HG03457 (cell line): ENCODE results near the gene VWC2L.

Experiments used
- ATAC-seq: cut with Tn5 transposase; IDR thresholded peaks from one replicate; pipeline ENCODE4 v1.9.1; 2021; ENCODE audit warnings: moderate number of reproducible peaks; ENCODE audit not compliant: unreplicated experiment

Gene VWC2L

DNA sequence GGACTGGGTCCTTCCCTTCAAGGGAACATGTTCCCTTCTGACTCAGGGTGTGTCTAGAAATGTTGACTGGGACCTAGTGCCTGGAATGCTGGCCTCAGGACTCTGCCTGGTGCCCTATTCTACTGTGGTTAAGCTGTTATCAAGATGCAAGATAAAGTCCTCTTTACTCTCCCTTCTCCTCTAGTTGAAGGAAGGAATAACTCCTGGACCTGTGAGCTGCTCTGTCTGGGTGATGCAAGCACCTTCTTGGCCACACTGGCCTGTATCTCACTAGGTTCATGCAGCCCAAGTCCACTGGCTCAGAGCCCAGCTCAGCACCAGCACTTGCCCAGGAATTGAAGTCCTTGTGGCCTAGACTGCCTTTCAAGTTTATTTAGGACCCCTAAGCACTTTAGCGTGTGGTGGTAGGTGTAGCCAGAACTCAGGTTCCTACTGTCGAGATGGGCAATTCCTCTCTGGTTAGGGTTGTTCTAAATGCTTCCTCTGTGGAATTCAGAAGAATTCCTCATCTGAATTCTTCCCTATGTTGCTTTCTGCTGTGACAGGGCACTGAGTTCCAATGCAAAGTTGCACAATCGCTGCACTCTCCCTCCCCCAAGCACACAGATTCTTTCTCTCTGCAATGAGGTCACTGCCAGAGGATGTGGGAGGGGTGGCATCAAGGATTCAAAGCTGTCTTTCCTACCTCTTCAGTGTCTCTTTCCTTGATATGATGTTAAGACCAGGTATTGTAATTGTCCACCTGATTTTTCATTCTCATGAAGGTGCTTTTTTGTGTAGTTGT is 54.7 kb downstream of the VWC2L start:
- no peak for ATAC-seq

- ATAC-seq = no peak
These were observed 58.9 kb downstream of the VWC2L start for GRCh38 chr2:214469728-214470127.

- ATAC-seq = no peak
These were observed 60.5 kb downstream of the VWC2L start for GRCh38 chr2:214471382-214471781.

DNA sequence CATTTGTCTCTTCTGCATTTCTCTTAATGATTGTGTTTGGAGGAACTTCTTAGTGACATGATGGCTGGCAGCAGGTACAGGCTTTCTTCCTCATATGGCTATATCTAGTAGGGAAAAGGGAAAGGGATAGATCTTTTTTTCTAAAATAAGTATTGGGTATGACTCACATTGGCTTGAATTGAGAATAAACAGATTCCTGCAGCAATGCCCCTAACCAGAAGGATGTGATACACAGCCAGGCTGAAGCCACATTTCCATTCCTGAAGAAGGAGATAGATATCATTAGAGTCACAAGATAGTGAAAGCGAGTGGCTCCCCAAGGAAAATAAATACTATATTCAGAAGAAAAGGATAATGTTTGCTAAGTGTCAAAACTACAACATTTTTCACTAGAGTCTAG is 61.1 kb downstream of the VWC2L start:
- no peak for ATAC-seq

DNA sequence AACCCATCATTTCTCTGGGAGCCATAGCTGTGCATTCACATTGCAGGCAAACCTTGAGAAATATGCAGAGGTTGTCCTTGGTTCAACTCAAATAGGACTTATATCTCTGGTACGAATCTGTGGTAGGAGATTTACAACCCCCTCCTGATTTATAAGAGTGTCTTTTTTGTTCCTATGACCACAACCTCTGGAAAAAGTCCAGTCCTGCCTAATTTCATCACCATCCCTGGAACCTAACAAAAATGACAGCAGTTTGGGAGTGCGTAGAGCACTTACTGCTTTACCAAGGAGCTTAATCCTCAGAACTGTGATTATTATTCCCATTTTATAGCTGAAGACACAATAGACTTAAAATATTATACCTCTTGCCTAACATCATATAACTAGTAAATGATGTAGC is 66.5 kb downstream of the VWC2L start:
- ATAC-seq = no peak

DNA sequence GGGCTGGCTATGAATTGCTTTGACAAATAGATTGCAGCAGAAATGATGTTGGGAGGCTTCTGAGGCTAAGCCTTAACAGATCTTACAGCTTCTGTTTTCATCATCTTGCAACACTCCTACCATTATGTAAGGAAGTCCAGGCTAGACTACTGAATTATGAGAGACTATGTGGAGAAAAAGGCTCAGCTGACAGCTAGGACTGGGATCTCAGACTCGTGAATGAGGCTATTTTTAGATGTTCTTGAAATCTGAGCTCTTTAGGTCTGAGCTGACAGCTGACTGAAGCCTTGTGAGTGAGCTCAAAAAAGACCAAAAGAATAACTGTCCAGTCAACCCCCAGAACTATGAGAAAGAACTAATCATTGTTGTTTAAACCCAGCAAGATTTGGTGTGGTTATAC is 70.3 kb downstream of the VWC2L start:
- no peak for ATAC-seq

DNA sequence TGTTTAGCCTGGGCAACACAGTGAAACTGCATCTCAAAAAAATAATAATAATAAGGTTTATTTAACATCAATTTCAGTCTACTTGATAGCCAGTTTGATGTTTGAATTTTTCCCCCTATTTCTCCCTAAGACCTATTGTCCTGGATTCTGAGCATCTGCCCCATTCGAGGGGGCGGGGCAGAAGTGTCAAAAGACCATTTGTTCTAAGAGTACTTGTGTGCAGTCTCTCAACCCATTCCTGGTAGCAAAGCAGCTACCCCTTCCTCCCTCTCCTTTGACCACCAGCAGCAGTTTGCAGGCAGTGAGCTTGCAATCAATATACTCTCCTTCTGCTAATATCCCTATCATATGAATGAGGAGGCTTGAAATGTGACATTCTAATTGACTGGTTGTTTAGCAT is 71.9 kb downstream of the VWC2L start:
- ATAC-seq = no peak

GRCh38 chr2:214484239-214484638 is 73.4 kb downstream of the VWC2L start:
- ATAC-seq = no peak

DNA sequence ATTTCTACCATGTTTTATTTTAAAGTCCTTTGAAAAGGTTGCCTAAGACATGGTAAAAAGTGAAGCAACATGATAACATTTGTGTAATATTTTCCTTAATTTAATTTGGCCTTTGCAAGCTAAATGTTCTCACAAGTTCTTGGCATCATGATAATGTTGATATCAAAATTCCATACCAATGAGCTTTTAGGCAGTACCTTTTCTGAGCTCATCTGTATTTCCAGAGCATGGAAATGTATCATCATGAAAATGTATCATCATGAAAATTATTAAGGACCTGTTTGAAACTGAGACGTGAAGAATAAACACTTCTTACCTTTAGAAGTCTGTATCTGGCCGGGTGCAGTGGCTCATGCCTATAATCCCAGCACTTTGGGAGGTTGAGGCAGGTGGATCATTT is 73.8 kb downstream of the VWC2L start:
- ATAC-seq = no peak

DNA sequence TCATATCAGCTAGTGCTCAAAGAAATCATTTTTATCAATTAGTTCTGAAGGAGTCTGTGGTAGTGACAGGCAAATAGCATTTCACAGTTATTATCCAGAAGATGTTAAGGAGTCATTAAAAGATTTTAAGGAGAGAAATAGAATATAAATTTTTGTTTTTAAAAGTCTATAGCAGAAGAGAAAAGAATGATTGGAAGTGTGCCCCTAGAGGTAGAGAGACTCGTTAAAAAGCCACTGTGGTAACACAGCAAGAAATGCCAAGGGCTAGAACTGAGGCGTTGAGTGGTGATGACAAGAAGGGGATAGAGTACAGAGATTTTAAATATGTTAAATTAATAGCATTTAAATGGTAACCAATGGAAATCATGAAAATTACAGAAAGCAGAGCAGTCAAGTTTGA is 78.3 kb downstream of the VWC2L start:
- ATAC-seq = no peak

GRCh38 chr2:214489702-214490101 is 78.8 kb downstream of the VWC2L start:
- no peak for ATAC-seq

DNA sequence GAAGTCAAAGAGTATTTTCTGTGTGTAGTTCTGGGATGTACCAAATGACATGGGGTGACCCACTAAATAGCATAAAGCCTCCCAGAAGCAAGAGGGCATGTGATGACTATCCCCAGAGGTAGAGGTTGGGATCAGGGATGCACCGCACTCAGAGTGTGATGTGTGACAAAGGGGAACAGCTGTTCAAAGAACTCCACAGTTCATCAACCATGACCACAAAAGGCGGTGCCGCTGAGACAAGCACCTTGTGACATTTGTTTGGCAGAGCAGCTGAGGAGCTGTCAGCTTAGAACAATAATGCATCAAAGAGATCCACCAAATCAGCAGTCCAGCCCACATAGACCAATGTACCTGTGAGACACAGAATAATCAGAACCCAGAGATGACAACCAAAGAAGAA is 81.3 kb downstream of the VWC2L start:
- peak; percentile 66 for ATAC-seq

GRCh38 chr2:214492608-214493007 is 81.8 kb downstream of the VWC2L start:
- ATAC-seq = no peak

- ATAC-seq = no peak
These were observed 86.6 kb downstream of the VWC2L start for GRCh38 chr2:214497489-214497888.

DNA sequence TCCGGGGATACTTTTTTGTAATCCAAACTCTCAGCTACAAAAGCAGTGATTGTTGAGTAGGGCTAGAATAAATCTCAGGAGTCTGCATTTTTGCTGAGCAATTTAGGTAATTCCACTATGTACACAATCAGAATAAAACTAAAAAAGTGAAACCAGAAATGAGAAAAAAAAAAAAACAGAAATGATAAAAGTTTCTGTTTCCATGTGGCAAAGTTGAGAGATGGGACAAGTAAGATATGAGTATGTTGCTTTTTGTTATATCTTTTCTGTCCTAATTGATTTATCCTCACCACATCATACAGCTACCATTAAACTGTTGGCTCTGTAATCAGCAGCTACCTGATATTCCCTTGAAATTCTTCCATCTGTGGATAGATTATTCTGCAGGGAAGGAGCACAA is 92.7 kb downstream of the VWC2L start:
- ATAC-seq = no peak

GRCh38 chr2:214504599-214505376 is 93.9 kb downstream of the VWC2L start:
- ATAC-seq = no peak

GRCh38 chr2:214507032-214507431 is 96.2 kb downstream of the VWC2L start:
- ATAC-seq = no peak

DNA sequence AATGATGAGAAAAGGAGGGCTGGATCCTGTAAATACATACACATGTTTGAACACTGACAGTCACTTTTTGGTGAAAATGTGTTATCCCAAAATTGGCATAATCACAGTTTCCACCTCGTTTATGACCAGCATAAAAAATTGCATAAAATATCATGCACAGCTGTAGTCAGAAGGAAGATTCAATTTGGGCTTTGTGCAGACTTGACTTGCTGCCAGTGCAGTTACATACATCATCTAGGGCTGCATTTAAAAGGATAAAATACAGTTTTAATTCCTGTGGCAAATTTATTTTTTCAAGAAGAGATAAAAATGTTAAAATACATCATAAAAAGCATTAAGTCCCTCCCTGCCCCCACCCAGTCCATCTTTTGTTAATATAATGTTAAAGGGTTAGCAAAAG is 103.8 kb downstream of the VWC2L start:
- ATAC-seq = no peak

DNA sequence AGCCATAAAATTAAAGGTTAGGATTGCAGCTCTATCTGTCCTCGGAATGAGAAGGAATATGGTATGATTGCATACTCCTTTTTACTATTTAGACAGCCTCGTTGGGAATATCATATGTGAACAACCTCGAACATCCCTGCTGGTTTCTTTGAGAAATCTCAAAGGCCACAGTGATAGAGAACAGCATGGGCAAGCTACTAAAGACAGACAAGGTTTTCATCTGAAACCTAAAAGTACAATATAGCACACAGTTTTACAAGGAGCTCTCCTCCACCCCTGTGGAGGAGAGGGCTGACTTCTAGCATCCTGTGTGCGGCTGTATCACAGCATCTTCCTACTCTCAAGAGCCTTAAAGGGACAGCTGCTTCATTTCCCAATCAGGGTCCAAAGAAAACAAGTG is 104.3 kb downstream of the VWC2L start:
- ATAC-seq = no peak

GRCh38 chr2:214519258-214519818 is 108.5 kb downstream of the VWC2L start:
- no peak for ATAC-seq

DNA sequence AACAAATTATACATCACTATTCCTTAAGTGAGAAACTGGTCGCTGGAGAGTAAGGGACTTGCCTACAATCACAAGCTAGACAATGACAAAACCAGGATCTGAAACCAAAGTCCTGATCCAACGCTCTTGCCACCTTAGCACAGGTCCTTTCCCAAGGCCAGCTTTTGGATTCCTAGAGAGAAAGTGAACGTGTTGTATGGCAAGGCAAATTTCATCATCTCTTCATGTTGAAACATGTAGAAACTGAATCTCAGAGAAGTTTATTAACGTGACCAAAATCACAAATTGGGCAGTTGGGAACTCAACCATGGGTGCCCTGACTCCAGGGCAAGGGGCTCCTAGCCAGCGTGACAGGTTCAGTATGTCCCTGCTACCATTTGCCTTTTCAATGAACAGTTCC is 118.2 kb downstream of the VWC2L start:
- ATAC-seq = no peak

- ATAC-seq = no peak
These were observed 118.7 kb downstream of the VWC2L start for GRCh38 chr2:214529514-214529913.
